ENCODE measurements around the gene SLC25A40. TPM values are rescaled to one million over a fixed set of nuclear protein-coding genes. Genes with fewer than 3 reads are reported as not detected.
"Not testable (repeated sequence)": the region's sequence is repeated elsewhere in the genome, so short reads cannot be mapped to it uniquely, and the experiment has no call there.

SLC25A40 gene
- total RNA-seq, 2 experiments from 2014 or later, result 49.1 to 52.4 TPM

DNA sequence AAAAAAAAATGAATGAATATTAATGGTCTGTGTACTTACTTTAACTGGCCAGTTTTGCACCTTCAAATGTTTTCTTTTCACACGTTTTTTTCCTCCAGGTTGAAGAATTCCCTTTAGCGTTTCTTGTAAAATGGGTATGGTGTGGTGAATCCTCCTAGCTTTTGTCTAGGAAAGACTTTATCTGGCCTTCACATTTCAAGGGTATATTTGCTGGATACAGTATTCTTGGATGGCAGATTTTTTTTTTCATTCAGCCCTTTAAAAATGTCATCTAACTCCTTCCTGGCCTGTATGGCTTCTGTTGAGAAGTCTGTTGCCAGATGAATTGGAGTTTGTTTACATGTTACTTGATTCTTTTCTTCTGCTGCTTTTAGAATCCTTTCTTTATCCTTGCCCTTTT lies 10.1 kb downstream of the SLC25A40 start:
- Mint-ChIP-seq H3K36me3 (ENCODE audit: low read depth) (peaks cover 83% of the 10 kb centered on the region), H3K27me3 (ENCODE audit: low read depth) (no peaks in the 10 kb centered on the region), H3K27ac (no peak overlapping the region), H3K9me3 (ENCODE audit: insufficient read depth) (peaks cover 24% of the 10 kb centered on the region), H3K4me1 (ENCODE audit: low read depth) (peaks cover 4% of the 10 kb centered on the region), H3K4me3 (no peak overlapping the region)
- ChIA-PET POLR2A (no interaction called here), CTCF (interaction anchor here (1.5 kb wide), 1 partner anchor 68 kb away, joined by 3 read pairs; the partner anchor contains the start of gene ADAM22)
- no peak for DNase-seq
- ATAC-seq, result no peak

- POLR2A ChIA-PET, result no interaction called here
- no peak overlapping the region for H3K27ac Mint-ChIP-seq
- ATAC-seq (no peak), DNase-seq (no peak)
- peaks cover 3% of the 10 kb centered on the region for H3K4me1 Mint-ChIP-seq (ENCODE audit: low read depth)
- no peaks in the 10 kb centered on the region for H3K9me3 Mint-ChIP-seq (ENCODE audit: insufficient read depth)
- H3K36me3 Mint-ChIP-seq (ENCODE audit: low read depth), result peaks cover 60% of the 10 kb centered on the region
- no peaks in the 10 kb centered on the region for H3K27me3 Mint-ChIP-seq (ENCODE audit: low read depth)
- CTCF ChIA-PET, result no interaction called here
- H3K4me3 Mint-ChIP-seq, result no peak overlapping the region
Measured at GRCh38 chr7:87858417-87859100, 17.6 kb downstream of the SLC25A40 start.

- Mint-ChIP-seq H3K4me3 (no peak overlapping the region), H3K9me3 (ENCODE audit: insufficient read depth) (no peaks in the 10 kb centered on the region), H3K27me3 (ENCODE audit: low read depth) (no peaks in the 10 kb centered on the region), H3K4me1 (ENCODE audit: low read depth) (peaks cover 8% of the 10 kb centered on the region), H3K36me3 (ENCODE audit: low read depth) (peaks cover 45% of the 10 kb centered on the region), H3K27ac (no peak overlapping the region)
- CTCF ChIA-PET, result no interaction called here
- DNase-seq (no peak), ATAC-seq (no peak)
- POLR2A ChIA-PET, result no interaction called here
Measured at GRCh38 chr7:87853237-87853864, 22.8 kb downstream of the SLC25A40 start.

DNA sequence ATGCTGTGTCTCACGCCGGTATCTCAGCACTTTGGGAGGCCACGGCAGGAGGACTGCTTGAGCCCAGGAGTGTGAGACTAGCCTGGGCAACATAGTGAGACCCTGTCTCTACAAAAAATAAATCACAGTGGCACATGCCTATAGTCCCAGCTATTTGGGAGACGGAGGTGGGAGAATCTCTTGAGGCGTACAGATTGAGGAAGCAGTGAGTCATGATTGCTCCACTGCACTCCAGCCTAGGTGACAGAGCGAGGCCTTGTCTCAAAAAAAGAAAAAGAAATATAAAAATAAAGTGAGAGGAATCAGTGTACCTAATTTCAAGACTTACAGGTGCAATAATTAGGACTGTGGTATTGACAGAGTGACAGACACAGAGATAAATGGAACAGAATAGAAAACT lies 23.9 kb downstream of the SLC25A40 start:
- H3K9me3 Mint-ChIP-seq (ENCODE audit: insufficient read depth), result no peaks in the 10 kb centered on the region
- ATAC-seq (no peak), DNase-seq (no peak)
- ChIA-PET POLR2A (no interaction called here), CTCF (no interaction called here)
- H3K27ac Mint-ChIP-seq, result no peak overlapping the region
- peaks cover 38% of the 10 kb centered on the region for H3K36me3 Mint-ChIP-seq (ENCODE audit: low read depth)
- no peaks in the 10 kb centered on the region for H3K27me3 Mint-ChIP-seq (ENCODE audit: low read depth)
- H3K4me1 Mint-ChIP-seq (ENCODE audit: low read depth), result peaks cover 8% of the 10 kb centered on the region
- H3K4me3 Mint-ChIP-seq, result no peak overlapping the region

- Mint-ChIP-seq H3K4me1 (ENCODE audit: low read depth) (peaks cover 8% of the 10 kb centered on the region), H3K36me3 (ENCODE audit: low read depth) (peaks cover 33% of the 10 kb centered on the region), H3K9me3 (ENCODE audit: insufficient read depth) (no peaks in the 10 kb centered on the region), H3K27me3 (ENCODE audit: low read depth) (no peaks in the 10 kb centered on the region), H3K4me3 (no peak overlapping the region), H3K27ac (no peak overlapping the region)
- no peak for DNase-seq
- CTCF ChIA-PET, result no interaction called here
- POLR2A ChIA-PET, result interaction anchor here (0.6 kb wide), 1 partner anchor 105 kb away, joined by 3 read pairs; no protein-coding TSS in a partner anchor
- no peak for ATAC-seq
Measured at GRCh38 chr7:87850836-87851593, 25.1 kb downstream of the SLC25A40 start.

DNA sequence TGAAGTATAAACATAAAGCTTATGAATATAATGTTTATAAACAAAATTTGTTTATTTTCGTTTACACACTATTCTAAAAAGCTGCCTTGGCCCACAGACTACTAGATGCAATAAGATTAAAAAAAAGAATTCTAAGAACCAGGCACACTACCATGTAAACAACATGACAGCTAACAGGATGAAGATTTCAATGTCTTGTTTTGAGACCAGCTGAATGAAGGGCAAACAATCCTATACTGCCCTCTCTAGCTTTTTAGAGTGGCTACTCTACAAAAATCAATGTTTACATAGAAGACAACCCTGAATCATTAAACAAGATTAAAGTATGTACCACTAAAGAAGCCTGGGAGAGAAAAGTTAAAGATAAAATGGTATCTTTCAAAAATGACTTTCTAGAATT lies 38.6 kb downstream of the SLC25A40 start:
- DNase-seq (no peak), ATAC-seq (no peak)
- CTCF ChIA-PET, result interaction anchor here (1.2 kb wide), 1 partner anchor 89 kb away, joined by 3 read pairs; no protein-coding TSS in a partner anchor
- Mint-ChIP-seq H3K9me3 (ENCODE audit: insufficient read depth) (no peaks in the 10 kb centered on the region), H3K36me3 (ENCODE audit: low read depth) (peaks cover 17% of the 10 kb centered on the region), H3K4me3 (no peak overlapping the region), H3K27ac (no peak overlapping the region), H3K27me3 (ENCODE audit: low read depth) (no peaks in the 10 kb centered on the region), H3K4me1 (ENCODE audit: low read depth) (no peaks in the 10 kb centered on the region)
- POLR2A ChIA-PET, result interaction anchor here (0.8 kb wide), 1 partner anchor 39 kb away, joined by 3 read pairs; no protein-coding TSS in a partner anchor

DNA sequence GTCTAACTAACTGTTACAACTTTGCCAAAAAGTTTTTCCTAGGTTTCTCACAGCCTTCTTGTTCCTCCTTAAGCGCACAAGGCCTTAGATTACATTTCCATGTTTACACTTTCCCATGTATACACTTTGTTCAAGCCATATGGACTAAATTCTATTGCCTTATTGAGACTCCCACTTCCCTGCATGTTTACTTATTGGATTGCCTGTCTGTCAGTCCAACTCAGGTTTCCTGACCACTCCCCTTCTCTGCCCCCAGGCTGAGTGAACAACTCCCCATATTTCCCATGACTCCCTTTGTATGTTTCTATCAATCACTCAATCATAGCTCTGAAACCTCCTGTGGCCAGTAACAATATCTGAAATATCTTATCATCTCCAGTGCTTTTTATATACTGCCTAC lies 43.0 kb downstream of the SLC25A40 start:
- no peaks in the 10 kb centered on the region for H3K9me3 Mint-ChIP-seq (ENCODE audit: insufficient read depth)
- POLR2A ChIA-PET, result no interaction called here
- CTCF ChIA-PET, result no interaction called here
- ATAC-seq (no peak), DNase-seq (no peak)
- peaks cover 26% of the 10 kb centered on the region for H3K36me3 Mint-ChIP-seq (ENCODE audit: low read depth)
- H3K4me3 Mint-ChIP-seq, result no peak overlapping the region
- no peaks in the 10 kb centered on the region for H3K27me3 Mint-ChIP-seq (ENCODE audit: low read depth)
- no peaks in the 10 kb centered on the region for H3K4me1 Mint-ChIP-seq (ENCODE audit: low read depth)
- no peak overlapping the region for H3K27ac Mint-ChIP-seq

DNA sequence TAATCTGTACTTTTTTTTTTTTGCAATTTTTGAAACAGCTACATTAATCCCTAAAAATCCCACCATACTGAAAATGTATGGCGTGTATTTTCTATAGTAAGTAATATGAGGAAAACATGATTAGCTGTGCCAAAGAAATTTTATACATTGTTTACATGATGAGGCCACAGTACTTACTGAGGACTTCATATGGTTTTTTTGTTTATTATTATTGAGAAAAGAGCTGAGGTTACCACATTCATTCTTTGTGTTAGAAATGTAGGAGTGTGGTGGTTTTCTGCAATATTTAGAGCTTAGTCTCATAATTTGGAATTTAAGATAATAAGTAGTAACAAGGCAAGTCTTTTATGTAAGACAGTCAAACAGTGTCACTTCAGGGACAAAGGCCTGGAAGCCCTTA lies 45.1 kb downstream of the SLC25A40 start:
- ATAC-seq, result no peak
- H3K4me3 Mint-ChIP-seq, result no peak overlapping the region
- H3K9me3 Mint-ChIP-seq (ENCODE audit: insufficient read depth), result peaks cover 8% of the 10 kb centered on the region
- H3K36me3 Mint-ChIP-seq (ENCODE audit: low read depth), result peaks cover 25% of the 10 kb centered on the region
- no peaks in the 10 kb centered on the region for H3K27me3 Mint-ChIP-seq (ENCODE audit: low read depth)
- no peak overlapping the region for H3K27ac Mint-ChIP-seq
- CTCF ChIA-PET, result no interaction called here
- H3K4me1 Mint-ChIP-seq (ENCODE audit: low read depth), result no peaks in the 10 kb centered on the region
- no peak for DNase-seq
- POLR2A ChIA-PET, result no interaction called here

GRCh38 chr7:87828383-87828782 lies 47.8 kb downstream of the SLC25A40 start:
- ATAC-seq; DNase-seq; POLR2A ChIA-PET; H3K27ac Mint-ChIP-seq; H3K27me3 Mint-ChIP-seq (ENCODE audit: low read depth); H3K4me3 Mint-ChIP-seq; H3K4me1 Mint-ChIP-seq (ENCODE audit: low read depth); CTCF ChIA-PET: not testable (repeated sequence)
- Mint-ChIP-seq H3K9me3 (ENCODE audit: insufficient read depth) (peaks cover 13% of the 10 kb centered on the region), H3K36me3 (ENCODE audit: low read depth) (peaks cover 18% of the 10 kb centered on the region)

- H3K4me1 Mint-ChIP-seq (ENCODE audit: low read depth); H3K36me3 Mint-ChIP-seq (ENCODE audit: low read depth); H3K27ac Mint-ChIP-seq; ATAC-seq; H3K27me3 Mint-ChIP-seq (ENCODE audit: low read depth); DNase-seq; POLR2A ChIA-PET; H3K4me3 Mint-ChIP-seq: not testable (repeated sequence)
- peaks cover 13% of the 10 kb centered on the region for H3K9me3 Mint-ChIP-seq (ENCODE audit: insufficient read depth)
- CTCF ChIA-PET, result interaction anchor here (0.9 kb wide), 1 partner anchor 290 kb away, joined by 3 read pairs; no protein-coding TSS in a partner anchor
Measured at GRCh38 chr7:87825369-87825768, 50.8 kb downstream of the SLC25A40 start.

DNA sequence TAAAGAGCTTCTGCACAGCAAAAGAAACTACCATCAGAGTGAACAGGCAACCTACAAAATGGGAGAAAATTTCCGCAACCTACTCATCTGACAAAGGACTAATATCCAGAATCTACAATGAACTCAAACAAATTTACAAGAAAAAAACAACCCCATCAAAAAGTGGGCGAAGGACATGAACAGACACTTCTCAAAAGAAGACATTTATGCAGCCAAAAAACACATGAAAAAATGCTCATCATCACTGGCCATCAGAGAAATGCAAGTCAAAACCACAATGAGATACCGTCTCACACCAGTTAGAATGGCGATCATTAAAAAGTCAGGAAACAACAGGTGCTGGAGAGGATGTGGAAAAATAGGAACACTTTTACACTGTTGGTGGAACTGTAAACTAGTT lies 54.1 kb downstream of the SLC25A40 start:
- H3K27ac Mint-ChIP-seq; CTCF ChIA-PET; POLR2A ChIA-PET; DNase-seq; H3K36me3 Mint-ChIP-seq (ENCODE audit: low read depth); H3K4me1 Mint-ChIP-seq (ENCODE audit: low read depth); H3K4me3 Mint-ChIP-seq; H3K27me3 Mint-ChIP-seq (ENCODE audit: low read depth); ATAC-seq: not testable (repeated sequence)
- H3K9me3 Mint-ChIP-seq (ENCODE audit: insufficient read depth), result peaks cover 13% of the 10 kb centered on the region

GRCh38 chr7:87818336-87818735 lies 57.8 kb downstream of the SLC25A40 start:
- peaks cover 3% of the 10 kb centered on the region for H3K4me1 Mint-ChIP-seq (ENCODE audit: low read depth)
- H3K27me3 Mint-ChIP-seq (ENCODE audit: low read depth), result peaks cover 2% of the 10 kb centered on the region
- no peak overlapping the region for H3K27ac Mint-ChIP-seq
- no peaks in the 10 kb centered on the region for H3K9me3 Mint-ChIP-seq (ENCODE audit: insufficient read depth)
- H3K36me3 Mint-ChIP-seq (ENCODE audit: low read depth), result no peaks in the 10 kb centered on the region
- CTCF ChIA-PET, result no interaction called here
- no peak for DNase-seq
- POLR2A ChIA-PET, result no interaction called here
- ATAC-seq, result no peak
- no peak overlapping the region for H3K4me3 Mint-ChIP-seq
